ENCODE measurements around the gene GNB5.

DNA sequence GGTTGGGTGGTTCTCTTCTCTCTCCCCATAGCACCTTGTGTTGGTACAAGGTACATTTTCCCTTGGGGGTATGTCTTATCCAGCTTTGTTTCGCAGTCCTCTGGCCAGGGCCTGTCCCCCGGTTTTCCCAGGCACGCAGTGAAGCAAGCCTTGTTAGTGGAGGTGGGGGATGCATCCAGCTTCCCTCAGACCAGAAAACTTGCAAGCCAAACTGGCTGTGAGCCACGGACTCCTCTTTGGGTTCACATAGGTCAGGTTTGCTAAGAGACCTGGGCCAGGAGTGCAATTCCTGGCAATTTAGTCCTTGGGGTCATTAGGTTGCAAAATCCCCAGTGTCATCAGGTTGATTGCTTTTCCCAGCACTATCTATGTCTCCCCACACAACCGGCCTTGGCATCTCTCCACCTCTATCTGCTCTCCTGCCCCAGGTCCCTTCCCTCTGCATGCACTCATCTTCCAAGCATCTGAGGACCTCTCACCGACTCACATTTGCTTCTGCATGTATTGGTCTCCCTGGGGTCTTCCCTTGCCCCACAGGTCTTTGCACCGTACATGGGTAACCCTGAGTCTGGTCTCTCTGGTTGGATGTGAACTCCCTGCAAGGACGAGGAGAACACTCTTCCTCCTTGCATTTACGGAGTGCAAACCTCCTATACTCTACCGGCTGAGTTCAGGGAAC is 112.9 kb downstream of the GNB5 start:
- TF ChIP-seq GATA2 (IDR thresholded peaks at IDR 0.05; ENCODE audit: low read depth, low read length) (no peak), GATA3 (IDR thresholded peaks at IDR 0.05; ENCODE audit: low read depth, low read length) (no peak)

All from SH-SY5Y (cell line).